Measurements from ENCODE around the gene DPP6.

DPP6 gene

DNA sequence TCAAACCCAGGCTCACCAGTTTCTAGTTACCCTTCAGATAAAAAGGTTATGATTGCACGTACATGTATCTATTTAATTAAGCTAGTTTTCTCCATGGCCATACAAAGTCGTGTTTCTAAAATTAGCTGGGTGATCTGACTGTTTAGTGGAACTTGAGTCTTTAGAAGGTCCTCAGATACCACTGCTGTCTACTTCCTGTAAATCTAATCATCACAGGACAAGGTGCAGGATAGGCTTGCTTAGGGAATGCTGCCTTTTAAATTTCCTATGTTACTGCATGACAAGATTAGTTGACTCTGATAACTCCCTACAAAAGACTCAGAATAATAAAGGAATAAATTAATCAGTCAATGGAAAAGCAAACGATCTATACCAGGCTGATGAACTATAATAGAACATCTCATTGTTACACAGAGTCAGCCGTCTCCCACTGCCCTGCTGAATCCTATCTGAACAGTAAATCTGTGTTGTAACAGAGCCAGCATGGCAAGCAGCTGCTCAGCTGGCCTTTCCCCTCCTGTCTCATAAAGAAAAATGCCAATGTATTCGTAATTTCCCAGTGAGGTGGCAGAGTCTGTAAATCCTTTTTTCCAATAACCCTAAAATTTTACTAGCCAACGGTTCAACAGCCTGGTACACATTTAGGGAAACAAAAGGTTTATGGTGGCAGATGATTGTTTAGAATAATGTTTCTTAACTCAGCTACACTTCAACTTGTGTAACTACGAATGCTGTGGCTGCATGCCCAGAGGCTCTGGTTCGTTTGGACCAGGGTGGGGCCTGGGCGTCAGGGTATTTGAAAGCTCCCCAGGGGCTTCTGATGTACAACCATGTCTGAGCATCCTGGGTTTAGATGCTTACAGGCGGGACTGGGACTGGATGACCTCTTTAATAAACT, 632.7 kb downstream of the DPP6 start:
- TF ChIP-seq, protein P1, sequence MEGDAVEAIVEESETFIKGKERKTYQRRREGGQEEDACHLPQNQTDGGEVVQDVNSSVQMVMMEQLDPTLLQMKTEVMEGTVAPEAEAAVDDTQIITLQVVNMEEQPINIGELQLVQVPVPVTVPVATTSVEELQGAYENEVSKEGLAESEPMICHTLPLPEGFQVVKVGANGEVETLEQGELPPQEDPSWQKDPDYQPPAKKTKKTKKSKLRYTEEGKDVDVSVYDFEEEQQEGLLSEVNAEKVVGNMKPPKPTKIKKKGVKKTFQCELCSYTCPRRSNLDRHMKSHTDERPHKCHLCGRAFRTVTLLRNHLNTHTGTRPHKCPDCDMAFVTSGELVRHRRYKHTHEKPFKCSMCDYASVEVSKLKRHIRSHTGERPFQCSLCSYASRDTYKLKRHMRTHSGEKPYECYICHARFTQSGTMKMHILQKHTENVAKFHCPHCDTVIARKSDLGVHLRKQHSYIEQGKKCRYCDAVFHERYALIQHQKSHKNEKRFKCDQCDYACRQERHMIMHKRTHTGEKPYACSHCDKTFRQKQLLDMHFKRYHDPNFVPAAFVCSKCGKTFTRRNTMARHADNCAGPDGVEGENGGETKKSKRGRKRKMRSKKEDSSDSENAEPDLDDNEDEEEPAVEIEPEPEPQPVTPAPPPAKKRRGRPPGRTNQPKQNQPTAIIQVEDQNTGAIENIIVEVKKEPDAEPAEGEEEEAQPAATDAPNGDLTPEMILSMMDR (IDR thresholded peaks at IDR 0.05; ENCODE audit: insufficient read depth, low read length, missing control alignments) = no peak
- CTCF ChIA-PET = no interaction called here
- no peak for DNase-seq (ENCODE audit: low read depth, low spot score)
- no peak overlapping the region for H3K4me3 ChIP-seq (ENCODE audit: low read depth, low read length)
- POLR2A ChIA-PET = no interaction called here

DNA sequence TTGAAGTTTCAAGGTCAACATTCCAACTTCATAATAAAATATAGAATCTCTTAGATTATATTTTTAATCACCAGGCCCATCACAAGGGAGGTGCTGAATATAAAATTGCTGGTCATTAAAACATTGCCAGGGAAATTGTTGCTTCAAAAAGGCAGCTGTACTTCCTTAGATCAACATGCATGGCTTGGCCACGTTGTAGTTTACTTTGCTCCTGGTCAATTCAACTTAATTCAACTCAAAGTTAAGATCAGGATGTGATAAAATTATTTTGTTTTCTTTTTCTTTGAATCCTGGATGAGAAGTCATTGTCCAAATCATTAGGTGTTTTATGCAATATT, 633.3 kb downstream of the DPP6 start:
- POLR2A ChIA-PET = no interaction called here
- CTCF ChIA-PET = no interaction called here
- TF ChIP-seq, protein P1 (IDR thresholded peaks at IDR 0.05; ENCODE audit: insufficient read depth, low read length, missing control alignments) = no peak
- H3K4me3 ChIP-seq (ENCODE audit: low read depth, low read length) = no peak overlapping the region
- DNase-seq (ENCODE audit: low read depth, low spot score) = no peak

DNA sequence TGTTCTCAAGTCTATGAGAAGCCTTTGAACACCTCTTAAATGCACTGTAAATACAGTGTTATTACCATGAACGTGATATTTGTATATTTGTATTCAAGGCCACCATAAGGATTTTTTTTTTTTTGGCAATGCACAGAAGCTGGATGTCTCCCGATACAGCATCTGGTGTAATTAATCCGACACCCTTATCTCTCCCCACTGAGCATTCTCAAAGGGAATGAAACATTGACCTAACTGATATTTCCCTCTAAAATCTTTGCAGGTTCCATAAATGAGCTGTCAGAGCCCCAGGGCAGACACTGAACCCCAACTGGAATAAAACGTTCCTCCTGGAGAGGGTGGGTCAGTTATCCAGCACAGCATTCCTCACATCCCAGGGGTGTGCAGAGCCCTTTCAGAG, 634.1 kb downstream of the DPP6 start:
- ChIA-PET CTCF (no interaction called here), POLR2A (no interaction called here)
- no peak overlapping the region for H3K4me3 ChIP-seq (ENCODE audit: low read depth, low read length)
- TF ChIP-seq, protein P1 (IDR thresholded peaks at IDR 0.05; ENCODE audit: insufficient read depth, low read length, missing control alignments) = no peak
- DNase-seq (ENCODE audit: low read depth, low spot score) = no peak

DNA sequence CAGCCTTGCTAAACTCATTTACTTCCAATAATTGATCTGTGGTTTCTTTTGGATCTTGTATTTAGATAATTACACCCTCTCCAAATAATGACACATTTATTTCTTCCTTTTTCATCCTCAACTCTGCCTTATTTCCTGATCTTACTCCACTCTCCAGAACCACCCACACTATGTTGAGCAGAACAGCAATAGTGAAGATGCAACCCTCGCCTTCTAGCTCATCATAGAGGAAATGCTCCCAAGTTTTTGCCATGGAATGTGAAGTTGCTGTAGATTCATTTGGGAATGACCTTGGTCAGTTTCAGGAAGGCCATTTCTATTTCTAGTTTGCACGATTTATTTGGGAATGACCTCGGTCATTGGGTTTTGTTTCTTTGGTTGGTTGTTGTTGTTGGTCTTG, 636.8 kb downstream of the DPP6 start:
- no peak for DNase-seq (ENCODE audit: low read depth, low spot score)
- POLR2A ChIA-PET = no interaction called here
- no peak overlapping the region for H3K4me3 ChIP-seq (ENCODE audit: low read depth, low read length)
- TF ChIP-seq, protein P1 (IDR thresholded peaks at IDR 0.05; ENCODE audit: insufficient read depth, low read length, missing control alignments) = no peak
- CTCF ChIA-PET = no interaction called here

DNA sequence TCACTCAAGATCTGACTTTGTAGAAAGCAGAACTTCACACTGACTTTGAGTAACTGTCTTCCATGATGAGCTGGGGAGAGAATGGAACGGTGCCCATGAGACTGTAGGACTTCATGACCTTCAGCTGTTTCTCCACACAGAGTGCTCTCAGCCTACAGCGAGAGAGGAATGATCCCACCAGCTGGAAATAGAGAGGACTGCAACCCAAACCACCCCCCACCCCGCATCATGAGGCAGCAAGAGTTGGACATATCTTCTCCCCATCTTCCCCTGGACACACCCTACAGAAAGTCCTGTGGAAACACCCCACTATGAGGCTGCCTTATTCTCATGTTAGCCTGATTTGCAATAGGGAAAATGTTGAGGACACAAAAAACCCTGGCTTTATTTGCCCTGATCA, 638.2 kb downstream of the DPP6 start:
- DNase-seq (ENCODE audit: low read depth, low spot score) = no peak
- CTCF ChIA-PET = no interaction called here
- POLR2A ChIA-PET = no interaction called here
- H3K4me3 ChIP-seq (ENCODE audit: low read depth, low read length) = no peak overlapping the region
- TF ChIP-seq, protein P1 (IDR thresholded peaks at IDR 0.05; ENCODE audit: insufficient read depth, low read length, missing control alignments) = no peak

DNA sequence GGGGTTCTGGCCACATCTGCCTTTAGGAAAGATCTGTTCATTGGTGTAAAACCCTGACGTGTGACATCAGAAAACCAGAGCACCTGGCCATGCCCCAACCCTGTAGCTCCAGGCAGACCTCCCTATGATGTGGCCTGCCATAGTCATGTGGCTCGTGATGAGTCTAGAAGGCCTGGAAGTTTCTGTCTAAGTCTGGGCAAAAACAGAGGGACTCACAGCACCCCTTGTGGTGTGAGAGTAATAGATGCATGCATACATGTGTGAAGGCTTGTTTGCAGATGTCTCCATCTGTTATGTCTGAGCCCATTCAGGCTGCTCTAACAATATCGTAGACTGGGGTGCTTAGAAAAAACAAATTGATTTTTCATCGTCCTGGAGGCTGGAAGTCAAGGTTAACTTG, 641.5 kb downstream of the DPP6 start:
- H3K4me3 ChIP-seq (ENCODE audit: low read depth, low read length) = no peak overlapping the region
- DNase-seq (ENCODE audit: low read depth, low spot score) = no peak
- CTCF ChIA-PET = no interaction called here
- TF ChIP-seq, protein P1 (IDR thresholded peaks at IDR 0.05; ENCODE audit: insufficient read depth, low read length, missing control alignments) = no peak
- POLR2A ChIA-PET = no interaction called here
